Fibroblast of pulmonary artery (primary cell): ENCODE results near the gene SLC25A28.

Experiments used
- DNase-seq: peaks from one replicate; pipeline ENCODE4 v3.0.0-alpha.2; 2010; ENCODE audit warnings: low read depth
- H3K4me3 ChIP-seq: replicated peaks from 2 replicates; pipeline ENCODE4 v1.5.1; 2011; ENCODE audit warnings: low read depth, mild to moderate bottlenecking, control low read depth, low read length, moderate library complexity
- TF ChIP-seq, protein P1 (sequence below): IDR thresholded peaks from 2 replicates; pipeline ENCODE4 v1.5.1; 2011; ENCODE audit warnings: mild to moderate bottlenecking, control low read depth, low read length, inconsistent platforms; ENCODE audit errors: missing control alignments

Gene SLC25A28

DNA sequence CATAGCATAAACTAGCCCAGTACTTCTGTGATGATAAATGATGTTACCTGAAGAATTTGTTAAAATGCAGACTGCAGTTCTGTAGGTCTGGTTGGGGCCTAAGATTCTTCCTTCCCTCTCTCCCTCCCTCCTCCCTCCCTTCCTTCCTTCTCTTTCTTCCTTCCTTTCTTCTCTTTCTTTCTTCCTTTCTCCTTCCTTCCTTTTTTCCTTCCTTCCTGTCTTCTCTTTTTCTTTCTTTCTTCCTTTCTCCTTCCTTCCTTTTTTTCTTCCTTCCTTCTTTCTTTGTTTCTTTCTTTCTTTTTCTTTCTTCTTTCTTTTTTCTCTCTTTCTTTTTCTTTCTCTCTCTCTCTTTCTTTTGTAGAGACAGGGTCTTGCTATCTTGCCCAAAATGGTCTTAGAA is 3.7 kb upstream of the SLC25A28 start:
- no peak overlapping the region for H3K4me3 ChIP-seq
- DNase-seq, result no peak
- TF ChIP-seq, protein P1, sequence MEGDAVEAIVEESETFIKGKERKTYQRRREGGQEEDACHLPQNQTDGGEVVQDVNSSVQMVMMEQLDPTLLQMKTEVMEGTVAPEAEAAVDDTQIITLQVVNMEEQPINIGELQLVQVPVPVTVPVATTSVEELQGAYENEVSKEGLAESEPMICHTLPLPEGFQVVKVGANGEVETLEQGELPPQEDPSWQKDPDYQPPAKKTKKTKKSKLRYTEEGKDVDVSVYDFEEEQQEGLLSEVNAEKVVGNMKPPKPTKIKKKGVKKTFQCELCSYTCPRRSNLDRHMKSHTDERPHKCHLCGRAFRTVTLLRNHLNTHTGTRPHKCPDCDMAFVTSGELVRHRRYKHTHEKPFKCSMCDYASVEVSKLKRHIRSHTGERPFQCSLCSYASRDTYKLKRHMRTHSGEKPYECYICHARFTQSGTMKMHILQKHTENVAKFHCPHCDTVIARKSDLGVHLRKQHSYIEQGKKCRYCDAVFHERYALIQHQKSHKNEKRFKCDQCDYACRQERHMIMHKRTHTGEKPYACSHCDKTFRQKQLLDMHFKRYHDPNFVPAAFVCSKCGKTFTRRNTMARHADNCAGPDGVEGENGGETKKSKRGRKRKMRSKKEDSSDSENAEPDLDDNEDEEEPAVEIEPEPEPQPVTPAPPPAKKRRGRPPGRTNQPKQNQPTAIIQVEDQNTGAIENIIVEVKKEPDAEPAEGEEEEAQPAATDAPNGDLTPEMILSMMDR, result no peak

- H3K4me3 ChIP-seq, result peak overlapping the region; percentile 62
- no peak for DNase-seq
- TF ChIP-seq, protein P1, result no peak
These were observed 1.4 kb upstream of the SLC25A28 start for GRCh38 chr10:99621454-99622251.

DNA sequence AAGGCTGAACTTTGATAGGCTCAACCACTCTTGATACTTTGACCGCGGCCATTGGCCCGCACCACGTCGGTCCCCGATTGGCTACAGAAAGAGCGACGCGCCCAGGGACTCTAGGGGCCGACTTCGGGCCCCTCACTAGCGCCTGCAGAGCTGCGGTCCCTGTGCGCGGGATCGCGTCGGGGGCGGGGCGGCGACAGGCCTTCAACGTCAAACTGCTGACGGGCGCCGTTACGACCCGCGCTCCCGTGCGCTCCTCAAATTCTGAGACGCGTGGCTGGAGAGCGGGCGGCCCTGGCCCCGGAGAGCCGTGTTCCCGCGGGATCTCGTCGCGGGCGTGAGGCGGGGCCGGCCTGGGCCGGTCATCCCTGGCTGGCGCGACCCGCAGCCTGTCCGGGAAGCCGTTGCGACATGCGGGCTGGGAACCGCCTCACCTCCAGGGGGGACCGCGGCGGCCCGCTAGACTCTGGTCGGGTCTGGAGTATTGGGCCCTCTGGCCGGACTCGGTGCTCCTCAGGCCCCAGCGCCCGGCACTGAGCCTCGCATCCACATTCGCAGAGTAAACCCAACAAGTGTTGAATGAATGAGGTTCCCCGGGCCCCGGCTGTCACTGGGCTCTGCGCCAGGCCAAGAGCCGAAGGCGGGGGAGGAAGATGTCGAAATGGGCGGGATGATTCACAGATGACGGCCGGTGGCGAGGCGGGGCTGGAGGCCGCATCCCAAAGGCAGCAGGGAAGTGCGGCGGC is 643 bp upstream of the SLC25A28 start:
- TF ChIP-seq, protein P1, result no peak
- peak overlapping the region; percentile 62 for H3K4me3 ChIP-seq

DNA sequence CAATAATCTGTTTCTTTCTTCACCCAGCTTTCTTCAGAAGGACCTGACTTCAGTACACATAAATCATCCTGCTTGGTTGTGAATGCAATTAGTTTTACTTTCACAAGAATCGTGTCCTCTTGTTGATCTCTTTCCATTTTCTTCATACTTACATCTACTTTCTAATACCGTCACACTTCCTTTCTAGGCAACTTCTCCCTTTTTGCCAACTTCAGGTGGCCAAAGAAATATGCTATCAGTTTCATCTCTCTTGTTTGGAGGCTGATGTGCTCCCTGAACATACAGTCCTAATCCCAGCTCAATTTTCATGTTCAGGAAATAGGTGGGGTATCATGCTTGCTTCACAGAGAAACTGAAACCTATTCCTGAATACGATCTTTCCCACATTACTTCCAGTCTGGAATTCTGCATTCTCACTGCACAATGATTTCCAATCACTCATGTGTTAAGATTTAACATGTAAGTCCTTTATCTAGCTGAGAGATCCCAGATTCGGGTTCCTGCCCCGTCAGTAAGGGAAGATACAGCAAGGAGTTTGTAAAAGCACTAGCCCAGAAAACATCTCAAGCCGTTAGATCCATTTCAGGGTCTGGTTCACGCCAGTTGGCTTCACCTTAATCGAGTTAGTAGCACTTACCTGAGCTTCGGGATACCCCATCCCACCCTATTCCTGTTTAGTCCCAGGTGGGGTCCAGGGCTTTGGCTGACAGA is 994 bp downstream of the SLC25A28 start:
- DNase-seq, result peak; percentile 19
- TF ChIP-seq, protein P1, result no peak
- peak overlapping the region; percentile 90 for H3K4me3 ChIP-seq

More for the DNA sequence above, 643 bp upstream of the SLC25A28 start:
- peak; percentile 97 for DNase-seq

GRCh38 chr10:99617696-99618095 is 2.5 kb downstream of the SLC25A28 start:
- DNase-seq, result no peak
- TF ChIP-seq, protein P1, result no peak
- H3K4me3 ChIP-seq, result peak overlapping the region; percentile 90

DNA sequence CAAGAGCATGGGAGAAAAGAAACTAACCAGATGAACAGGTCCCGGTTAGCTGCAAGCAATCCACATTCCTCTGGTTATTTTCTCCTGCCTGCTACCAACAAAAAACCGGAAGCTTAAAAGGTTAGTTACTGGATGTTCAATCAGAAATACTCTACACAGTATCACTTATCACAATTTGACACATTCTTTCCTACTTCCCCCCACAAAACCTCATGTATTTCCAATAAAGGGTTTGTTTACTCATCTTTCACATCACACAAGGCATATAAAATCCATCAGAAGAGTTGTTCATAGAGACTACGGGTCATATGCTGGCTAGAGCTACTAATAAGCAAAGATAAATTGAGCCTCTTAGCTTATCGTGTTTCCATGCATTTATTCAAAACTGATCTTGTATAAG is 4.8 kb downstream of the SLC25A28 start:
- no peak for DNase-seq
- H3K4me3 ChIP-seq, result no peak overlapping the region
- TF ChIP-seq, protein P1, result no peak
